Hepatocyte (in vitro differentiated cells): Measurements from ENCODE around the gene PCBP3.

ENCODE experiments used
- CTCF ChIP-seq: fragments of 200-600 bp; sonication (generic); IDR thresholded peaks from 2 replicates; pipeline ENCODE4 v1.5.1; 2016; ENCODE audit warnings: antibody characterized with exemption, mild to moderate bottlenecking; ENCODE audit not compliant: poor library complexity
- EZH2 ChIP-seq: fragments of 200-600 bp; sonication (generic); IDR thresholded peaks from 2 replicates; pipeline ENCODE4 v1.6.1; 2016; ENCODE audit warnings: antibody characterized with exemption, mild to moderate bottlenecking, borderline replicate concordance

- TF ChIP-seq CTCF: no peak
- TF ChIP-seq EZH2: no peak
These were observed 298.4 kb downstream of the PCBP3 start for GRCh38 chr21:45941717-45942546.
